Left renal cortex interstitium (tissue), 4 donors: ENCODE data around the gene CRISP1. TPM values are rescaled to one million over a fixed set of nuclear protein-coding genes. Genes with fewer than 3 reads are reported as not detected.
"Not testable (repeated sequence)": the region's sequence is repeated elsewhere in the genome, so short reads cannot be mapped to it uniquely, and the experiment has no call there.

Source experiments
- DNase-seq, 4 donors: peaks; one replicate each; pipeline ENCODE4 v3.0.0-alpha.2; 2013; ENCODE audit warnings: low read depth in 4 of 4, low spot score in 2 of 4, missing footprints in 1 of 4
- polyA plus RNA-seq, 4 donors: library from polyadenylated mRNA; unstranded; fragments of 120-200 nt; gene quantifications; one replicate each; pipeline ENCODE4 v1.2.1, GENCODE V29; 2013; ENCODE audit not compliant: insufficient read length in 4 of 4

CRISP1 gene
- polyA plus RNA-seq, 4 donors, result not detected

GRCh38 chr6:49847014-49847413 is 19.3 kb downstream of the CRISP1 start:
- no peak for DNase-seq

GRCh38 chr6:49841424-49841823 is 24.9 kb downstream of the CRISP1 start:
- DNase-seq, result no peak

- no peak for DNase-seq
These were observed 26.4 kb downstream of the CRISP1 start for GRCh38 chr6:49839957-49840356.

GRCh38 chr6:49839162-49839561 is 27.2 kb downstream of the CRISP1 start:
- DNase-seq, result no peak

GRCh38 chr6:49835140-49835539 is 31.2 kb downstream of the CRISP1 start:
- DNase-seq, result no peak

- DNase-seq, result no peak
These were observed 32.9 kb downstream of the CRISP1 start for GRCh38 chr6:49833386-49833785.

GRCh38 chr6:49826743-49827406 is 39.5 kb downstream of the CRISP1 start:
- DNase-seq, result no peak

- no peak for DNase-seq
These were observed 51.2 kb downstream of the CRISP1 start for GRCh38 chr6:49815166-49815565.

GRCh38 chr6:49813248-49813647 is 53.1 kb downstream of the CRISP1 start:
- DNase-seq, result no peak

GRCh38 chr6:49806145-49806544 is 60.2 kb downstream of the CRISP1 start:
- no peak for DNase-seq

GRCh38 chr6:49805246-49805645 is 61.1 kb downstream of the CRISP1 start:
- no peak for DNase-seq

GRCh38 chr6:49801525-49801924 is 64.8 kb downstream of the CRISP1 start:
- DNase-seq, result no peak

- DNase-seq, result no peak
These were observed 67.2 kb downstream of the CRISP1 start for GRCh38 chr6:49799090-49799489.

- not testable (repeated sequence) for DNase-seq
These were observed 69.4 kb downstream of the CRISP1 start for GRCh38 chr6:49796842-49797455.

- DNase-seq, result no peak
These were observed 76.0 kb downstream of the CRISP1 start for GRCh38 chr6:49790341-49790740.

GRCh38 chr6:49787176-49787575 is 79.2 kb downstream of the CRISP1 start, which contains the start of gene PGK2:
PGK2 (minus strand) TSS chr6:49787285; CDS start chr6:49787187, 98 bp downstream.
- DNase-seq, result no peak

GRCh38 chr6:49784272-49784671 is 82.1 kb downstream of the CRISP1 start:
- DNase-seq, result no peak

Other genes with a start within 250 kb of the CRISP1 start
- 1 to 10 TPM in 2 of 4 donors, under 1 TPM in 2; 0.47 to 3.6 (median 1.2) TPM for gene RHAG, start 229.7 kb downstream of the CRISP1 start, polyA plus RNA-seq
- under 1 TPM in 3 of 4 donors, not detected in 1; 0.10 to 0.16 (median 0.16) TPM for gene CRISP2, start 153.0 kb downstream of the CRISP1 start, polyA plus RNA-seq
- gene CRISP3, start 122.1 kb downstream of the CRISP1 start, polyA plus RNA-seq, result under 1 TPM in 3 of 4 donors, not detected in 1; 0.16 to 0.49 (median 0.34) TPM
- gene PGK2, start 79.2 kb downstream of the CRISP1 start, polyA plus RNA-seq, result not detected
- gene DEFB114, start 97.6 kb upstream of the CRISP1 start, polyA plus RNA-seq, result not detected
- gene DEFB113, start 103.1 kb upstream of the CRISP1 start, polyA plus RNA-seq, result not detected
- not detected for gene DEFB110, start 155.5 kb upstream of the CRISP1 start, polyA plus RNA-seq
- not detected for gene DEFB112, start 183.4 kb upstream of the CRISP1 start, polyA plus RNA-seq